Measurements from ENCODE around the gene INF2.

Gene INF2

GRCh38 chr14:104697892-104698583 is 8.6 kb downstream of the INF2 start:
- TF ChIP-seq TOX (CRISPR knock-in tag; IDR thresholded peaks at IDR 0.05; ENCODE audit: borderline replicate concordance) (no peak), ARNTL (CRISPR knock-in tag; IDR thresholded peaks at IDR 0.05; ENCODE audit: borderline replicate concordance, low read depth) (no peak), BACH2 (CRISPR knock-in tag; IDR thresholded peaks at IDR 0.05; ENCODE audit: borderline replicate concordance) (no peak), ISL1 (CRISPR knock-in tag; IDR thresholded peaks at IDR 0.05) (no peak), GLIS3 (CRISPR knock-in tag; IDR thresholded peaks at IDR 0.05) (no peak), ESRRG (CRISPR knock-in tag; IDR thresholded peaks at IDR 0.05) (no peak), OSR1 (CRISPR knock-in tag; IDR thresholded peaks at IDR 0.05) (no peak), ZNF70 (CRISPR knock-in tag; IDR thresholded peaks at IDR 0.05) (no peak), ZC3H10 (CRISPR knock-in tag; IDR thresholded peaks at IDR 0.05) (no peak), POU6F1 (CRISPR knock-in tag; IDR thresholded peaks at IDR 0.05; ENCODE audit: borderline replicate concordance, low read depth) (no peak), PPARA (CRISPR knock-in tag; IDR thresholded peaks at IDR 0.05; ENCODE audit: borderline replicate concordance) (no peak)
- TF ChIP-seq, protein P1, sequence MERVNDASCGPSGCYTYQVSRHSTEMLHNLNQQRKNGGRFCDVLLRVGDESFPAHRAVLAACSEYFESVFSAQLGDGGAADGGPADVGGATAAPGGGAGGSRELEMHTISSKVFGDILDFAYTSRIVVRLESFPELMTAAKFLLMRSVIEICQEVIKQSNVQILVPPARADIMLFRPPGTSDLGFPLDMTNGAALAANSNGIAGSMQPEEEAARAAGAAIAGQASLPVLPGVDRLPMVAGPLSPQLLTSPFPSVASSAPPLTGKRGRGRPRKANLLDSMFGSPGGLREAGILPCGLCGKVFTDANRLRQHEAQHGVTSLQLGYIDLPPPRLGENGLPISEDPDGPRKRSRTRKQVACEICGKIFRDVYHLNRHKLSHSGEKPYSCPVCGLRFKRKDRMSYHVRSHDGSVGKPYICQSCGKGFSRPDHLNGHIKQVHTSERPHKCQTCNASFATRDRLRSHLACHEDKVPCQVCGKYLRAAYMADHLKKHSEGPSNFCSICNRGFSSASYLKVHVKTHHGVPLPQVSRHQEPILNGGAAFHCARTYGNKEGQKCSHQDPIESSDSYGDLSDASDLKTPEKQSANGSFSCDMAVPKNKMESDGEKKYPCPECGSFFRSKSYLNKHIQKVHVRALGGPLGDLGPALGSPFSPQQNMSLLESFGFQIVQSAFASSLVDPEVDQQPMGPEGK (CRISPR knock-in tag; IDR thresholded peaks at IDR 0.05; ENCODE audit: borderline replicate concordance): no peak
- TF ChIP-seq, protein P2, sequence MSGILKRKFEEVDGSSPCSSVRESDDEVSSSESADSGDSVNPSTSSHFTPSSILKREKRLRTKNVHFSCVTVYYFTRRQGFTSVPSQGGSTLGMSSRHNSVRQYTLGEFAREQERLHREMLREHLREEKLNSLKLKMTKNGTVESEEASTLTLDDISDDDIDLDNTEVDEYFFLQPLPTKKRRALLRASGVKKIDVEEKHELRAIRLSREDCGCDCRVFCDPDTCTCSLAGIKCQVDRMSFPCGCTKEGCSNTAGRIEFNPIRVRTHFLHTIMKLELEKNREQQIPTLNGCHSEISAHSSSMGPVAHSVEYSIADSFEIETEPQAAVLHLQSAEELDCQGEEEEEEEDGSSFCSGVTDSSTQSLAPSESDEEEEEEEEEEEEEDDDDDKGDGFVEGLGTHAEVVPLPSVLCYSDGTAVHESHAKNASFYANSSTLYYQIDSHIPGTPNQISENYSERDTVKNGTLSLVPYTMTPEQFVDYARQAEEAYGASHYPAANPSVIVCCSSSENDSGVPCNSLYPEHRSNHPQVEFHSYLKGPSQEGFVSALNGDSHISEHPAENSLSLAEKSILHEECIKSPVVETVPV (CRISPR knock-in tag; IDR thresholded peaks at IDR 0.05): no peak
- no peak for ATAC-seq

- ATAC-seq: no peak
- TF ChIP-seq SNAI2 (CRISPR knock-in tag; IDR thresholded peaks at IDR 0.05) (no peak), CSDC2 (CRISPR knock-in tag; IDR thresholded peaks at IDR 0.05) (no peak), TOX (CRISPR knock-in tag; IDR thresholded peaks at IDR 0.05; ENCODE audit: borderline replicate concordance) (no peak), ISL1 (CRISPR knock-in tag; IDR thresholded peaks at IDR 0.05) (no peak), TCF4 (CRISPR knock-in tag; IDR thresholded peaks at IDR 0.05; ENCODE audit: borderline replicate concordance) (no peak)
Measured at GRCh38 chr14:104698688-104699425, 9.4 kb downstream of the INF2 start.

DNA sequence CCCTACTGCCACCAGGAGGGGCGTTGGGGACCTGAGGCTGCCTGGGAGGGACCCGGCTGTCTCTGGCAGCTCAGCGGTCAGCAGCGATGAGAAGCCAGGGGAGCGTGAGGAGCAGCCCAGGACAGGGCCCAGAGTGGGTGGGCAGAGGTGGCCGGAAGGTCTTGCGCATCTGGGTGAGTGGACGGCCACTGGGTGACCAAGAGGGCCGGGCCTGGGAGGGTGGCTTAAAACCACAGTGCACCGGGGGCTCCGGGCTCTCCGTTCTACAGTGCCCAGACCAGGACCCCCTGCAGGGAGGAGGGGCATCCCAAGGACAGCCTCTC is 10.0 kb downstream of the INF2 start:
- no peak for ATAC-seq
- TF ChIP-seq POU6F1 (CRISPR knock-in tag; IDR thresholded peaks at IDR 0.05; ENCODE audit: borderline replicate concordance, low read depth) (no peak), SNAI2 (CRISPR knock-in tag; IDR thresholded peaks at IDR 0.05) (no peak), ISL1 (CRISPR knock-in tag; IDR thresholded peaks at IDR 0.05) (no peak), CSDC2 (CRISPR knock-in tag; IDR thresholded peaks at IDR 0.05) (no peak), PPARA (CRISPR knock-in tag; IDR thresholded peaks at IDR 0.05; ENCODE audit: borderline replicate concordance) (no peak), CREB5 (CRISPR knock-in tag; IDR thresholded peaks at IDR 0.05; ENCODE audit: low read depth) (no peak), ZNF8 (CRISPR knock-in tag; IDR thresholded peaks at IDR 0.05) (no peak), ZNF565 (CRISPR knock-in tag; conservative IDR thresholded peaks at IDR 0.05; ENCODE audit: low read depth) (no peak), TSHZ2 (CRISPR knock-in tag; IDR thresholded peaks at IDR 0.05) (no peak), ZFP3 (CRISPR knock-in tag; IDR thresholded peaks at IDR 0.05) (no peak), ZNF70 (CRISPR knock-in tag; IDR thresholded peaks at IDR 0.05) (no peak), ZFP30 (CRISPR knock-in tag; IDR thresholded peaks at IDR 0.05) (no peak), TOX (CRISPR knock-in tag; IDR thresholded peaks at IDR 0.05; ENCODE audit: borderline replicate concordance) (no peak)
- TF ChIP-seq, protein P1 (CRISPR knock-in tag; IDR thresholded peaks at IDR 0.05; ENCODE audit: borderline replicate concordance): no peak

Measured in SK-N-SH treated with all-trans-retinoic acid at 6 μM for 48 hours (cell line).